IMR-90 (cell line): ENCODE measurements around the gene DPEP3. TPM values are rescaled to one million over a fixed set of nuclear protein-coding genes. Genes with fewer than 3 reads are reported as not detected.

Experiments
- ATAC-seq: fragments of 200-7000 bp; cut with Tn5 transposase; 2 replicates; pipeline ENCODE4 v1.9.1; 2020; ENCODE audit warnings: low read depth, mild to moderate bottlenecking, moderate library complexity
- BruUV-seq: library from RNA; stranded (reverse); fragments of 400-500 nt; replicated peaks from 2 replicates; lab custom pipeline; 2021; lab: Mats Ljungman, UMichigan
- CTCF ChIA-PET: fragments of 300-600 bp; formaldehyde crosslinking; extraction: SDS; loops from one replicate; lab custom pipeline; 2021; ENCODE audit warnings: antibody characterized with exemption; lab: Yijun Ruan, JAX
- POLR2A ChIA-PET: fragments of 300-600 bp; sonication (Branson Sonifier 250); formaldehyde crosslinking; loops from one replicate; lab custom pipeline; 2022; ENCODE audit warnings: antibody characterized with exemption; ENCODE audit not compliant: unreplicated experiment; lab: Charles Lee
- DNase-seq: peaks from one replicate; pipeline ENCODE4 v3.0.0; 2013
- H2AFZ ChIP-seq: replicated peaks from 2 replicates; pipeline ENCODE3; 2013; ENCODE audit warnings: low read length, mild to moderate bottlenecking; ENCODE audit not compliant: poor library complexity
- H2AK5ac ChIP-seq: 2 replicates; pipeline ENCODE4 v1.6.1; 2013; ENCODE audit warnings: low read depth, low read length, inconsistent platforms
- H2AK9ac ChIP-seq: replicated peaks from 2 replicates; pipeline ENCODE3; 2013; ENCODE audit warnings: mild to moderate bottlenecking, low read depth, low read length, moderate library complexity; ENCODE audit not compliant: poor library complexity
- H2BK120ac ChIP-seq: 2 replicates; pipeline ENCODE4 v1.6.1; 2013; ENCODE audit warnings: low read depth, low read length, inconsistent platforms
- H2BK15ac ChIP-seq: 3 replicates; pipeline ENCODE4 v1.6.1; 2013; ENCODE audit warnings: low read depth, low read length, inconsistent platforms
- H2BK20ac ChIP-seq: 2 replicates; pipeline ENCODE4 v1.6.1; 2013; ENCODE audit warnings: low read depth, mild to moderate bottlenecking, inconsistent platforms, low read length, moderate library complexity
- H2BK5ac ChIP-seq: 2 replicates; pipeline ENCODE4 v1.6.1; 2013; ENCODE audit warnings: mild to moderate bottlenecking, low read depth, low read length, inconsistent platforms; ENCODE audit not compliant: poor library complexity, severe bottlenecking
- H3K14ac ChIP-seq: replicated peaks from 2 replicates; pipeline ENCODE4 v1.6.1; 2013; ENCODE audit warnings: low read depth, low read length, inconsistent platforms
- H3K18ac ChIP-seq: 2 replicates; pipeline ENCODE4 v1.6.1; 2013; ENCODE audit warnings: low read depth, low read length, control low read depth
- H3K23ac ChIP-seq: 2 replicates; pipeline ENCODE4 v1.6.1; 2013; ENCODE audit warnings: low read depth, low read length, inconsistent platforms
- H3K27ac ChIP-seq: 2 replicates; pipeline ENCODE4 v1.5.1; 2013; ENCODE audit warnings: mild to moderate bottlenecking, control low read depth, low read length; ENCODE audit not compliant: insufficient read depth
- H3K27me3 ChIP-seq: 2 replicates; pipeline ENCODE4 v1.6.1; 2013; ENCODE audit warnings: low read length; ENCODE audit not compliant: control insufficient read depth, insufficient read depth
- H3K36me3 ChIP-seq: 2 replicates; pipeline ENCODE4 v1.6.1; 2013; ENCODE audit warnings: low read length, mixed read lengths; ENCODE audit not compliant: control insufficient read depth, insufficient read depth
- H3K4ac ChIP-seq: 2 replicates; pipeline ENCODE4 v1.6.1; 2013; ENCODE audit warnings: low read depth, low read length, inconsistent platforms
- H3K4me1 ChIP-seq: 2 replicates; pipeline ENCODE4 v1.6.1; 2013; ENCODE audit warnings: low read length, mixed read lengths; ENCODE audit not compliant: control insufficient read depth, insufficient read depth
- H3K4me2 ChIP-seq: 2 replicates; pipeline ENCODE4 v1.6.1; 2013; ENCODE audit warnings: low read depth, mild to moderate bottlenecking, control low read depth, low read length, moderate library complexity
- H3K4me3 ChIP-seq: 2 replicates; pipeline ENCODE4 v1.5.1; 2013; ENCODE audit warnings: low read depth, mild to moderate bottlenecking, control low read depth, low read length, moderate library complexity; ENCODE audit not compliant: insufficient read depth
- H3K56ac ChIP-seq: 2 replicates; pipeline ENCODE4 v1.6.1; 2013; ENCODE audit warnings: low read length, inconsistent platforms; ENCODE audit not compliant: insufficient read depth; ENCODE audit errors: extremely low read depth
- H3K79me1 ChIP-seq, 2 experiments: 2 replicates each; pipeline ENCODE4 v1.6.1; 2013; ENCODE audit warnings: low read length in 2 of 2, inconsistent platforms in 1 of 2, low read depth in 1 of 2
- H3K9ac ChIP-seq: 2 replicates; pipeline ENCODE4 v1.6.1; 2013; ENCODE audit warnings: low read depth, low read length, control low read depth
- H3K9me1 ChIP-seq: 2 replicates; pipeline ENCODE4 v1.6.1; 2013; ENCODE audit warnings: low read length, inconsistent platforms; ENCODE audit not compliant: insufficient read depth
- H3K9me3 ChIP-seq: 2 replicates; pipeline ENCODE4 v1.6.1; 2013; ENCODE audit warnings: low read length; ENCODE audit not compliant: control insufficient read depth, insufficient read depth
- H4K20me1 ChIP-seq: 2 replicates; pipeline ENCODE4 v1.6.1; 2013; ENCODE audit warnings: low read length, inconsistent platforms; ENCODE audit not compliant: insufficient read depth
- H4K5ac ChIP-seq: 2 replicates; pipeline ENCODE4 v1.6.1; 2013; ENCODE audit warnings: mild to moderate bottlenecking, low read depth, low read length, control low read depth
- H4K8ac ChIP-seq, 2 experiments: 2 replicates each; pipeline ENCODE4 v1.6.1; 2013; ENCODE audit warnings: low read depth in 2 of 2, low read length in 2 of 2, control low read depth in 1 of 2, inconsistent platforms in 1 of 2
- H4K91ac ChIP-seq: 2 replicates; pipeline ENCODE4 v1.6.1; 2013; ENCODE audit warnings: low read depth, low read length, inconsistent platforms; ENCODE audit not compliant: insufficient read depth
- CEBPB ChIP-seq: IDR thresholded peaks from 2 replicates; pipeline ENCODE4 v1.6.1; 2012; ENCODE audit warnings: low read depth, low read length, improper control_type of control experiment
- ELK1 ChIP-seq: fragments of 150-350 bp; IDR thresholded peaks from 2 replicates; pipeline ENCODE4 v1.6.1; 2016; ENCODE audit warnings: low read depth, mild to moderate bottlenecking, low read length, moderate library complexity, borderline replicate concordance
- FOS ChIP-seq: fragments of 150-350 bp; IDR thresholded peaks from 2 replicates; pipeline ENCODE4 v1.6.1; 2016; ENCODE audit warnings: low read depth, low read length
- MAFK ChIP-seq: IDR thresholded peaks from 2 replicates; pipeline ENCODE4 v1.6.1; 2012; ENCODE audit warnings: low read depth, low read length, improper control_type of control experiment
- MAZ ChIP-seq: IDR thresholded peaks from 2 replicates; pipeline ENCODE4 v1.6.1; 2012; ENCODE audit warnings: low read depth, mild to moderate bottlenecking, low read length, improper control_type of control experiment, moderate library complexity, borderline replicate concordance
- MXI1 ChIP-seq: IDR thresholded peaks from 2 replicates; pipeline ENCODE4 v1.6.1; 2012; ENCODE audit warnings: low read depth, mild to moderate bottlenecking, low read length, moderate library complexity, borderline replicate concordance
- NFE2L2 ChIP-seq: fragments of 150-350 bp; IDR thresholded peaks from 2 replicates; pipeline ENCODE4 v1.6.1; 2016; ENCODE audit warnings: low read depth, mild to moderate bottlenecking, low read length
- POLR2A ChIP-seq: IDR thresholded peaks from 2 replicates; pipeline ENCODE4 v1.6.1; 2012; ENCODE audit warnings: mild to moderate bottlenecking, low read depth, low read length
- RAD21 ChIP-seq: IDR thresholded peaks from 2 replicates; pipeline ENCODE4 v1.6.1; 2012; ENCODE audit warnings: low read length, improper control_type of control experiment
- RCOR1 ChIP-seq: IDR thresholded peaks from 2 replicates; pipeline ENCODE4 v1.6.1; 2012; ENCODE audit warnings: mild to moderate bottlenecking, low read length, improper control_type of control experiment; ENCODE audit not compliant: insufficient replicate concordance
- RFX5 ChIP-seq: IDR thresholded peaks from 2 replicates; pipeline ENCODE4 v1.8.0; 2012; ENCODE audit warnings: low read depth, mild to moderate bottlenecking, low read length, moderate library complexity
- SMC3 ChIP-seq: fragments of 150-350 bp; IDR thresholded peaks from 2 replicates; pipeline ENCODE4 v1.6.1; 2016; ENCODE audit warnings: low read depth, mild to moderate bottlenecking, antibody characterized with exemption, low read length, moderate library complexity
- WGBS, 2 experiments: methylation state at CpG; one replicate each; pipeline versions ENCODE4 v1.1.5 to v1.1.7; 2013; ENCODE audit warnings: missing lambda C conversion rate in 2 of 2; ENCODE audit not compliant: insufficient read length in 1 of 2; ENCODE audit errors: extremely low coverage in 2 of 2; 5-methylcytosine and 5-hydroxymethylcytosine counted together
- dilution Hi-C: fragments of 300-500 bp; cut with HindIII; formaldehyde crosslinking; loops from one replicate; pipeline ENCODE4 v1.14.3; 2018; ENCODE audit warnings: low sequenced_read_pairs; ENCODE audit not compliant: unreplicated experiment
- in situ Hi-C: fragments of 300-500 bp; cut with MboI; formaldehyde crosslinking; loops from 3 replicates; pipeline ENCODE4 v1.14.3; 2019; ENCODE audit warnings: low sequenced_read_pairs, inconsistent platforms, mixed read lengths
- intact Hi-C: fragments of 100-400 bp; cut with micrococcal nuclease; formaldehyde crosslinking; loops from 2 replicates; pipeline ENCODE4 v1.10.0; 2022
- polyA plus RNA-seq, 3 experiments: library from polyadenylated mRNA; depleted of rRNA; stranded (reverse); fragments of >200 nt; gene quantifications; 2 replicates each; pipeline ENCODE4 v1.2.3, GENCODE V29; 2012; ENCODE audit warnings: low replicate concordance in 1 of 3
- total RNA-seq: library from RNA; depleted of rRNA; stranded (reverse); fragments of >200 nt; gene quantifications from 2 replicates; pipeline ENCODE4 v1.2.3, GENCODE V29; 2012
- TF ChIP-seq, protein P1 (sequence below): conservative IDR thresholded peaks from 2 replicates; pipeline ENCODE4 v1.5.1; 2012; ENCODE audit warnings: mild to moderate bottlenecking, low read depth, low read length, improper control_type of control experiment

Gene DPEP3
- total and polyA plus RNA-seq, 2 of the 4 experiments (the other 2 are of a cell fraction), result not detected

- H3K56ac ChIP-seq, result peak overlapping the region; percentile 32; the same call in 1 of the 2 replicates
- no TSS peak for BruUV-seq
- peak overlapping the region; percentile 67 to 73 for H4K8ac ChIP-seq
- peak overlapping the region; percentile 95 for H2AK5ac ChIP-seq
- peak overlapping the region; percentile 18 for H2AFZ ChIP-seq
- peak overlapping the region; percentile 87; the same call in 2 of the 3 replicates for H2BK15ac ChIP-seq
- peaks cover 33% of the 10 kb centered on the region for H3K4me1 ChIP-seq
- H4K20me1 ChIP-seq, result peaks cover 77% of the 10 kb centered on the region
- 0 out of 2 replicates have a peak overlapping the region, but pooled peaks have one; percentile 21 for H3K9ac ChIP-seq
- no peaks in the 10 kb centered on the region for H3K9me3 ChIP-seq
- dilution Hi-C loops (no loop called here), in situ Hi-C loops (no loop called here), intact Hi-C loops (loop anchor here (10.0 kb wide), 1 partner anchor 265 kb away; no protein-coding TSS in a partner anchor)
- H3K27me3 ChIP-seq, result no peaks in the 10 kb centered on the region
- H3K36me3 ChIP-seq, result peaks cover 74% of the 10 kb centered on the region
- no peak overlapping the region for H3K4me3 ChIP-seq
- peak overlapping the region; percentile 81 for H2BK120ac ChIP-seq
- H3K4ac ChIP-seq, result peak overlapping the region; percentile 85
- H2AK9ac ChIP-seq, result peak overlapping the region; percentile 73
- POLR2A ChIA-PET, result no interaction called here
- ATAC-seq, result peak; percentile 72
- H3K4me2 ChIP-seq, result peak overlapping the region; percentile 4; the same call in 1 of the 2 replicates
- H3K18ac ChIP-seq, result no peak overlapping the region; the same call in 1 of the 2 replicates
- CTCF ChIA-PET, result interaction anchor here (0.7 kb wide), 2 partner anchors 76 to 105 kb away, joined by 3 read pairs; no protein-coding TSS in a partner anchor
- peak overlapping the region; percentile 87 for H4K91ac ChIP-seq
- peaks cover 51 to 86% of the 10 kb centered on the region in 2 experiments for H3K79me1 ChIP-seq
- H2BK20ac ChIP-seq, result peak overlapping the region; percentile 59; the same call in 1 of the 2 replicates
- peak overlapping the region; percentile 62 for H3K14ac ChIP-seq
- H2BK5ac ChIP-seq, result peak overlapping the region; percentile 46
- H4K5ac ChIP-seq, result peak overlapping the region; percentile 6; the same call in 1 of the 2 replicates
- WGBS, 2 experiments, result no CpG with 5 or more reads among the region's 11 CpGs
- H3K23ac ChIP-seq, result peak overlapping the region; percentile 86
- DNase-seq, result peak; percentile 55
- H3K9me1 ChIP-seq, result peaks cover 45% of the 10 kb centered on the region
- H3K27ac ChIP-seq, result peak overlapping the region; percentile 83
- TF ChIP-seq FOS, result peak; percentile 48; the same call in 1 of the 2 replicates
- TF ChIP-seq MXI1, result no peak
- TF ChIP-seq CEBPB, result no peak
- TF ChIP-seq MAFK, result no peak
- TF ChIP-seq SMC3, result no peak
- TF ChIP-seq MAZ, result 0 out of 2 replicates have a peak, but pooled peaks have one; percentile 28
- TF ChIP-seq RFX5, result no peak
- TF ChIP-seq POLR2A, result no peak
- TF ChIP-seq, protein P1, sequence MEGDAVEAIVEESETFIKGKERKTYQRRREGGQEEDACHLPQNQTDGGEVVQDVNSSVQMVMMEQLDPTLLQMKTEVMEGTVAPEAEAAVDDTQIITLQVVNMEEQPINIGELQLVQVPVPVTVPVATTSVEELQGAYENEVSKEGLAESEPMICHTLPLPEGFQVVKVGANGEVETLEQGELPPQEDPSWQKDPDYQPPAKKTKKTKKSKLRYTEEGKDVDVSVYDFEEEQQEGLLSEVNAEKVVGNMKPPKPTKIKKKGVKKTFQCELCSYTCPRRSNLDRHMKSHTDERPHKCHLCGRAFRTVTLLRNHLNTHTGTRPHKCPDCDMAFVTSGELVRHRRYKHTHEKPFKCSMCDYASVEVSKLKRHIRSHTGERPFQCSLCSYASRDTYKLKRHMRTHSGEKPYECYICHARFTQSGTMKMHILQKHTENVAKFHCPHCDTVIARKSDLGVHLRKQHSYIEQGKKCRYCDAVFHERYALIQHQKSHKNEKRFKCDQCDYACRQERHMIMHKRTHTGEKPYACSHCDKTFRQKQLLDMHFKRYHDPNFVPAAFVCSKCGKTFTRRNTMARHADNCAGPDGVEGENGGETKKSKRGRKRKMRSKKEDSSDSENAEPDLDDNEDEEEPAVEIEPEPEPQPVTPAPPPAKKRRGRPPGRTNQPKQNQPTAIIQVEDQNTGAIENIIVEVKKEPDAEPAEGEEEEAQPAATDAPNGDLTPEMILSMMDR, result no peak
- TF ChIP-seq RCOR1, result peak; percentile 27
- no peak for TF ChIP-seq NFE2L2
- TF ChIP-seq ELK1, result no peak
- no peak for TF ChIP-seq RAD21
These were observed 20.6 kb downstream of the DPEP3 start for GRCh38 chr16:67959536-67960329.
